Stimulated activated CD8-positive, alpha-beta memory T cell treated with anti-CD3 and anti-CD28 coated beads, Interleukin-7, amount 100 ng/mL, for 1 hour (primary cell): ENCODE measurements around the gene FGF2.
"Not testable (repeated sequence)": the region's sequence is repeated elsewhere in the genome, so short reads cannot be mapped to it uniquely, and the experiment has no call there.

Experiments
- DNase-seq, 2 donors: peaks; one replicate each; pipeline ENCODE4 v3.0.0-alpha.2; 2020; ENCODE audit warnings: low read depth in 2 of 2

Gene FGF2

DNA sequence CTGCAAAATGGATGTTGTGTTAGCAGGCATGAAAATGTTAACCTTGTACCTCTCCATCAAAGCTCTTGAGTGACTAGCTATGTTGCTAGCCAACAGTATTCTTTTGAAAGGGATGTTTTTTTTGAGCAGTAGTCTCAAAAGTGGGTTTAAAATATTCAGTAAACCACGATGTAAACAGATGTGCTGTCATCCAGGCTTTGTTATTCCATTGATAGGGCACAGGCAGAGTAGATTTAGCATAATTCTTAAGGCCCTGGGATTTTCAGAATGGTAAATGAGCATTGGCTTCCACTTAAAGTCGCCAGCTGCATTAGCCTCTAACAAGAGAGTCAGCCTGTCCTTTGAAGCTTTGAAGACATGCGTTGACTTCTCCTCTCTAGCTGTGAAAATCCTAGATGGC is 18.4 kb downstream of the FGF2 start:
- no peak for DNase-seq

DNA sequence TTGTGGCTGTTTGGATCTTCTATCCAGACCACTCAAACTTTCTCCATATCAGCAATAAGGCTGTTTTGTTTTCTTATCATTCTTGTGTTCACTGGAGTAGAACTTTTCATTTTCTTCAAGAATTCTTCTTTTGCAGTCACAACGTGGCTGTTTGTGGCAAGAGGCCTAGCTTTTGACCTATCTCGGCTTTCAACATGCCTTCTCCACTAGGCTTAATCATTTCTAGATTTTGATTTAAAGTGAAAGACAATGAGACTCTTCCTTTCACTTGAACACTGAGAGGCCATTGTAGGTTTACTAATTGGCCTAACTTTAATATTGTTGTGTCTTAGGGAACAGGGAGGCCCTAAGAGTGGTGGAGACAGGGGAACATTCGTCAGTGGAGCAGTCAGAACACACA is 19.1 kb downstream of the FGF2 start:
- DNase-seq: no peak

- DNase-seq: no peak
Observed at GRCh38 chr4:122847931-122848330, 21.3 kb downstream of the FGF2 start.

- DNase-seq: not testable (repeated sequence)
Observed at GRCh38 chr4:122849789-122850188, 23.2 kb downstream of the FGF2 start.

GRCh38 chr4:122851568-122851967 is 24.9 kb downstream of the FGF2 start:
- DNase-seq: no peak

GRCh38 chr4:122854447-122855352 is 28.1 kb downstream of the FGF2 start:
- DNase-seq: no peak

- no peak for DNase-seq
Observed at GRCh38 chr4:122855353-122855890, 28.8 kb downstream of the FGF2 start.

GRCh38 chr4:122857160-122857559 is 30.5 kb downstream of the FGF2 start:
- DNase-seq: no peak

- no peak for DNase-seq
Observed at GRCh38 chr4:122858705-122859104, 32.1 kb downstream of the FGF2 start.

DNA sequence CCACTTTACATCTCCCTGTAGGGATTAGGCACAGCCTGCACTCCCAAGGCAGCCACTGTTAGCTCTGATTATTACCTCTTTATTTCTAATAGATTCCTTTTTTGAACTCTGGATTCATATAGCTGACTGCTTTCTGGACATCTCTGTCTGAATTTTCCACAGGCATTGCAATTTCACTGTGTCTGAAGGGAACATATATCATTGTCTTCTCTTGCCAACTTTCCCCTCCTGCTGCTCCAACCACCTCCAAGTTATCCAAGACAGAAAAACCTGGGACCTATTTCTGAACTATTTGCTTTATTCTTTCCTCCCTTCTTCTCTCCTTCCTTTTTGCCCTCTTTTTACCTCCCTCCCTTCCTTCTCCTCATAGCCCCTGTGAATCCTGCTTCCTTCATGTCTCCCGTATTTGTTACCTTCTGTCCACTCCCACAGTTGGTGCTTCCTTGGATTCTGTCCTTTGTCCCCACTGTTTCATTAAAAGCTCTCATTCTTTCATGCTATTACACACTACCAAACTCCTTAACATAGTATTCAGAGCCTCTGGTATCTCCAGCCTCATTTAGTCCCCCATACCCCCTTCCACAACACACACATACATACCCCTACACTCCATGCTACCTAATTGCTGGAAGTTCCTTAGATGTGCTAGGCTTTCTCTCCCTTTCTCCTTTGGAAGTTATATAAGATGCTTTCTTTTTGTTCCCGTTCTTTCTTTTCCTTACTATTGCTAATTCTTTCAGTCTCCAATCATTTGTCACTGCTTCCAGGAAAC is 34.7 kb downstream of the FGF2 start:
- no peak for DNase-seq

DNA sequence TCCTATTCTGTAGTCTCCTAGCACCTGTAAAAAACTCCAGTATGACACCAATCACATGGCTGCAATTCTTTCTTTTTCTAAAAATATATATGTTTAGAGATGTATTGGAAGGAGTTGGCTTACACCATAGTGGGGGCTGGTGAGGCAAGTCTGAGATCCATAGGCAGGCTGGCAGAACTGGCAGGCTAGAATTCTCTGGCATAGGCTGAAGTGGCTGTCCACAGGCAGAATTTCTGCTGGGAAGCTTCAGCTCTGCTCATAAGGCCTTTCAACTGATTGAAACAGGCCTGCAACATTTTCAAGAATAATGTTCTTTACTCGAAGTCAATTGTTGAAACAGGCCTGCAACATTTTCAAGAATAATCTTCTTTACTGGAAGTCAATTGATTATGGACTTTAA is 37.0 kb downstream of the FGF2 start:
- DNase-seq: no peak

GRCh38 chr4:122865425-122865824 is 38.8 kb downstream of the FGF2 start:
- no peak for DNase-seq

- not testable (repeated sequence) for DNase-seq
Observed at GRCh38 chr4:122868235-122868634, 41.6 kb downstream of the FGF2 start.

GRCh38 chr4:122873146-122873545 is 46.5 kb downstream of the FGF2 start:
- no peak for DNase-seq

GRCh38 chr4:122873821-122874593 is 47.4 kb downstream of the FGF2 start:
- DNase-seq: no peak

DNA sequence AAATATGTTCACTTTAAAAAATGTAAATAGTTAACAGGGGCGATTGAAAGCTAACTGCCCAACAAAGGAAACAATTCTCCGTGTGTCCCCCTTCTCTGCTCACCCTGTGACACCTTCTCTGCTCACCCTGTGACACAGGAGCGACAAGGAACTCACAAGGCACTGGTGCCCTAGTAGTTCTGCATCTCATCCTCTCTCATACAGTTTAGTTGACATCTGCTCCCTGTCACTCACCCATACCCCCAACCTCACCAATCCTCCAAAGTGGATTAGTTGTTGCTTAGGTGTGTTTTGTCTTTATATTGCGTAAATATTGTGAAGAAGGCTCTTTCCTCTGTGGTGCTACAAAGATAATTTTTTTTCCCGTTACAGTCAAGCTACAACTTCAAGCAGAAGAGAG is 49.3 kb downstream of the FGF2 start:
- DNase-seq: no peak

DNA sequence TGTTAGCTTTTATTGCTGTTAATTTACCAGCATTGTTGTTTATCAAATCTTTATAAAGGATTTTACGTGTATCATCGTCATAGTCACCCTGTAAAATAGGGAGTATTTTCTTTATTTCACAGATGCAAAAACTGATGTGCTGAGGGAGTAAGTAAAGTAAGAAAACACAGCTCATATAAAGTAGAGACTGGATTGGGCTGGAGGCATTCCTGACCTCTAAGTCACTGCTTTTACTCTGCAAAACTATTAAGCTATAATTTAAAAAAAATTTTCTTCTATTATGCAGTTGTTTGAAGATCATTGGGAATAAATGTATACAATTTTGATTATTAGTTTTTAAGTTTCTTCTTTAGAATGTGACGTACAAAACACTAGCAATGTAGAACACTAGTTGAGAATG is 49.8 kb downstream of the FGF2 start:
- no peak for DNase-seq

DNA sequence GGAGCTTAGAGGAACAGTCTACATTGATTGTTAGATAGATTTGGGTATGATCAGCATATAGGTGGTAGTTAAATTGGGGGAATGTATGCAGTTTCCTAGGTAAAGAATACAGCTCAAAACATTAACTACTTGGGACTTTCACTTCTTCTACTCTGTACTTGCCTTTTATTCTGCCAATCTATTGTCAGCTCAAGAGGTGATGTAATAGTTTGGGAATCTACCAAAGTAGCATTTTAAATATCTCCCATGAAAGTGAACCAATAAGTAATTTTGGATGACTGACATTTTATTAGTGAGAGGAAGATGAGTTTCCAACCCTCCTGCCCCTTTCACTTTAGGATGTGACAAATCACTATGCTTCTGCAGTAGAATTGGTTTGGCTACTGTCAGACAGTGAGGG is 52.4 kb downstream of the FGF2 start:
- DNase-seq: no peak

- no peak for DNase-seq
Observed at GRCh38 chr4:122882857-122883735, 56.5 kb downstream of the FGF2 start.

DNA sequence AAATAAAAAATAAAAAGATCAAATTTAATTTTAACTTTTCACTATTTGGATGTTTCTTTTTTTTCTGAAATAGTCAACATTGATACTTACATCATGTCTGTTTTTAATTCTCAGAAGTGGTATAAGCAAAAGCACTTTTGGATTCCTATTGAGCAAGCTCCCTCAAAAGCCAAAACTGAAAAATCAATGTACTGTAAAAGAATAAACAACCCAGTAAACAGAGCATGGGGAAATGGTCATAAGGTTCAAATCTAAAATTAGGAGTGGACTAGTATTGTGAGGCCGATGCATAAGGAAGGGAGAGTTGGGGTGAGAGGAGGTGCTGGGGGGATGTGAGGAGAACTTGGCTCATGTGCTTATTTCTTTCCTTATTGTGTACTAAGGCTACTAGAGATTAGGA is 57.9 kb downstream of the FGF2 start:
- DNase-seq: no peak

DNA sequence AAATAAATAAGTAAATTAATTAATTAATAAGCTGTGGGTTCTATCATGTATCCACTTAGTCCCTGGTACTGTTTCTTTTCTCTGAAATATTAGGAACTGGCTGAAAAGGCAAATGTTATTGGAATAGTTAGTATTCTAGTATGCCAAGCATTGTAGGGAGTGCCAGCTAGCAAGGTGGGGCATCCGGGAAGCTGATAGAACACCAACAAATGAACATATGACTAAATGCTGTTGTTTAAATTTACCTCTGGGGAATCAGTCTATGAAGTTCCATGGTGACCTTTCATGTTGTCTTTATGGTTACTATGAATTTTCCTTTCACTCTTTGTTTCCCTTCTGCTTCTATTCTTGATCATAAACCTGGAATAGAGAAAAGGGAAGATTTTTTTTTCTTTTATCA is 63.1 kb downstream of the FGF2 start:
- no peak for DNase-seq
